IPS DF 4.7 (cell line): ENCODE results near the gene CCR3.
"Not testable (repeated sequence)": the region's sequence is repeated elsewhere in the genome, so short reads cannot be mapped to it uniquely, and the experiment has no call there.

Experiments
- DNase-seq: peaks from one replicate; pipeline ENCODE4 v3.0.0-alpha.2; 2013; ENCODE audit warnings: low spot score; ENCODE audit errors: extremely low read depth

CCR3 gene

GRCh38 chr3:46242120-46242519 lies at the start of gene CCR3:
Gene CCR3, plus strand, starts transcription at chr3:46242460. Its CDS starts 22,699 bp downstream, at chr3:46265159.
- no peak for DNase-seq

DNA sequence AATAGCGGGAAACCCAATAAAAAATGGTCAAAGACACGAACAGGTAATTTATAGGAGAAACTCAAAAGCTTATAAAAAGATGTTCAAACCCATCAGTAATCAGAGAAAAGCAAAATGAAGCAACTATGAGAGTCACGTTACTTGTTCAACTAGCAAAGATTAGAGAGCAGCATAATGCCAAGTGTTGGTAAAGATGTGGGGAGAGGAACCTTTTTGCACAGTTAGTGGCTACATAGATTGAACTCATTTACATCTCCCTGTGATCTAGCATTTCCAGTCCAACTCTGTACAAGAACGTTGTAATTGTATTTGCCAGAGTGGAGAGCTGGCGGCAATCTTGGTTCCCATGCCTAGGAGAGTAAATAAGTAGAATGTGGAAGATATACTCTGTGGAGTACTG lies 49.3 kb upstream of the CCR3 start:
- DNase-seq = no peak

GRCh38 chr3:46193436-46193835 lies 48.8 kb upstream of the CCR3 start:
- no peak for DNase-seq

- DNase-seq = no peak
Measured at GRCh38 chr3:46194868-46195553, 47.2 kb upstream of the CCR3 start.

DNA sequence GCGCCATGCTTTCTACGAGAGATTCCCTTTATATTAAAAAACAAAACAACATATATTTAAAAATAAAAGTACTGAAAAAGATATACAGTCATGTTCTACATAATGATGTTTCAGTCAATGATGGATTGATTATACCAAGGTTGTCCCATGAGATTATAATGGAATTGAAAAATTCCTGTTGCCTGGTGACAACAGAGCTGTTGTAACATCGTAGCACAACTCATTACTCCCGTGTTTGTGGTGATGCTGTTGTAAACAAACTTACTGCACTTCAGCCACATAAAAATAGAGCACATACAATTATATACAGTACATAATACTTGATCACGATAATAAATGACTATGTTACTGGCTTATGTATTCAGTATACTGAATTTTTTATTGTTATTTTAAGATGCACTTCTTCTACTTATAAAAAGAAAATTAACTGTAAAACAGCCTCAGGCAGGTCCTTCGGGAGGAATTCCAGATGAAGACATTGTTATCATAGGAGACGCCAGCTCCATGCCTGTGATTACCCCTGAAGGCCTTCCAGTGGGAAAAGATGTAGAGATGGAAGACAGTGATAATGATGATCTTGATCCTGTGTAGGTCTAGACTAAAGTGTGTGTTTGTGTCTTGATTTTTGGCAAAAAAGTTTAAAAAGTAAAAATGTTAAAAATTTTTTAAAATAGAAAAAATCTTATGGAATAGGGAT lies 45.9 kb upstream of the CCR3 start:
- DNase-seq = no peak

GRCh38 chr3:46200211-46200610 lies 42.0 kb upstream of the CCR3 start:
- DNase-seq = no peak

DNA sequence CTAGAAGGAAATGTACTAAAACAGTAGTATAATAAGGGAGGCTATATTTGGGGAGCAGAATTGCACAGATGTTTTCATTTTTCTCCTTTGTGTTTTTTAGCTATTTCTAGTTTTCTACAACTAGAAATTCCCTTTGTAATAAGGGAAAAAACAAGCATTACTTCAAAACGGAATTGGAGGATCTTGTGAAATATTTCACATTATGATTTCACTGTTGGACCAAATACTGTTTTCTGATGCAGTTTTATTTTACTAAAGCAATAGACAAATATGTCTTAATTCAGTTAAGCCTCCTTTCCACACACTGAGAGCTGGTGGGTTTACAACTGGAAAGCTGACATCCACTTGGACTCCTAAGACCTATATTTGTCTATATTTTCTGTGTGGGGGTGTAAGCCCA lies 41.5 kb upstream of the CCR3 start:
- no peak for DNase-seq

DNA sequence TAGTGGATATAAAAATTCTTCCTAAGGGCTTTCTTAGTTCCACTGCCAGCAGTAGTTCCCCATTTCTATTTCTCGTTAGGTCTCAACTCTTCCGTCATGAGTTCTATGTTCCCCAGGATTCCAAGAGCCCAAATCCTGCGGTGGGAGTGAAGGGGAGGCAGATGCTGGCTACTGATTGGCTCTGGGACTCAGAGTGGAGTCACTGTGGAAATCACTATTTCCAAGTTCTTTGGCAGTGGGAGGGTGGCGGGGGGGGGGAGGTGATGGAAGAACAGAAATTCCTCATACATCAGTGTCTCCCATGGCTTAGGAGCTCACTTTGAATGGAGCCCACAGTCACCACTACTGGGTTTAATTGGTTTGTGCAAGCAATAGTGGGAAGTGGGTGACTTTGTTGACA lies 39.7 kb upstream of the CCR3 start:
- DNase-seq = no peak

DNA sequence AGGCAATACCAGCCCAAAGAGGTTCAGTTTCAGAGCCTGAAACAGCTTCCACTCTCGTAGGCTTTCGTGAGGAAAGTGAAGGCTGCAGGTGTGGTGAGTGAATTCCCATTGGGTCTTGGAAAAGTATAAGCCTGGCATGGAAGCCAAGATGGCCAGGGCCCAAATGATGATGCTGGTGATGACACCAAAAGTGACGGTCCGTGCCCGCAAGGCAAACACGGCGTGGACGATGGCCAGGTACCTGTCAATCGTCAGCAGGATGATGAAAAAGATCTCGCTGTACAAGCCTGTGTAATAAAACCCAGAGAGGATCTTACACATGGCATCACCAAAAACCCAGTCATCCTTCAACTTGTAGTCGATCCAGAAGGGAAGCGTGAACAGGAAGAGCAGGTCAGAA lies 38.6 kb upstream of the CCR3 start:
- DNase-seq = no peak

DNA sequence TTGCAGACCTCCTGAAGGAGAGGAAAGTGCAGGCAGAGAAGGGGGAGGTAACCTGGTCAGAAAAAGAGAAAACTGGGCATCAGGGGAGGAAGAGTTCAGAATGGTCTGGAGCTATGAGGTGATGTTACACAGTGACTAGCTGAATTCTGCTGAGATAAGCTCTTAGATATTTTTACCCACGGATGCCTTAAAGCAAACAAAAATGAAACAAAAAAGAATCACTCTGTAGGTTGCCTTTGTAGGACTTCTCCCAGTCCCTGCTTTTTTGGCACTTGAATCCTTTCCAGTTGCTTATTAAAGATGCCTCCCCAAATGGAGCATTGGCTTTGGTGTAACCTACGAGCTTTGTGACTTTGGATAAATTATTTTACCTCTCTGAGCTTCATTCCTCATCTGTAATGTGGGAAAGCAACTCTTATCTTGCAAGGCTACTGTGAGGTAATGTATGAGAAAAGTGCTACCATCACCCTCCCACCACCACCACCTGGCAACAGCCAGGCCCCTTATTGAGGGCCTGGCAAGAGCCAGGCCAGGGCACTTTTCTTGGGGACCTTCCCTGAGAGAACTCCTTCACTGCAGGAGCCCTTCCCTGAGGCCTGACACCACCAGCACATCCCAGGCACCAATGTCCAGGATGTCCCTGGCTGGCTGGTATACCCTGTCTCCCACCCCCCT lies 36.8 kb upstream of the CCR3 start:
- no peak for DNase-seq

DNA sequence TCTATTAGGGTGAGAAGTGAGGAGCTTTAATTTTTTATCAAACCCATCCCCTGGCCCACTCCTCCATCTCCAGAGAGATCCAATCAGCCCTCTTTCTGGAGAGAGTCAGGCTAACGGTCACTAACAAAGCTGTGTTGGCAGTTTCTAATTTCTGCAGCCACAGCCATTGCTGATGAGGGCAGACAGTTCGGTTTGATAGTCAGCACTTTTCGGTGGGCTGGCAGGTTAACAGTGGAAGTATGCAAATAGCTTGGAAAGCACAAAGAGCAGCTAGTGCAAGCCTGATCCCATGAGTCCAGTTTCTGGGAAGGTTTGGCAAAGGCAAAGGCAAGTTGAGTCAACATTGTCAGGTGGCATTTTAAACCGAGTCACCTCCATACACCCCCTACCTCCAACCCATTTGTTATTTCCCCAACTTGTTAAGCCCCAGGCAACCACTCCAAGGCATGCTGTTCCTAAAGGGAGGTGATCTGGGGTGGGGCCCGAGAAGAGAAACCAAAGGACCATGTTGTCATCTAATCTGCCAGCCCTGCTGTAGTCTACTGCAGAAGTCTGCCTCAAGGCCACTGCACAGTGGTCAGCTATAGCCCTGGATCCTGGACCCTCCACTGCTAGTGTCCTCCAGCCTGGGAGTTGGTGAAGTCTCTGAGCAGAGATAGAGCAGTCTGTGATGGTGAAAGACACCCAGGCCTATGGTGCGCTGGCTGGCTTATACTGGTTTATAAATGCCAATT lies 35.8 kb upstream of the CCR3 start:
- no peak for DNase-seq

- not testable (repeated sequence) for DNase-seq
Measured at GRCh38 chr3:46207514-46207913, 34.7 kb upstream of the CCR3 start.

DNA sequence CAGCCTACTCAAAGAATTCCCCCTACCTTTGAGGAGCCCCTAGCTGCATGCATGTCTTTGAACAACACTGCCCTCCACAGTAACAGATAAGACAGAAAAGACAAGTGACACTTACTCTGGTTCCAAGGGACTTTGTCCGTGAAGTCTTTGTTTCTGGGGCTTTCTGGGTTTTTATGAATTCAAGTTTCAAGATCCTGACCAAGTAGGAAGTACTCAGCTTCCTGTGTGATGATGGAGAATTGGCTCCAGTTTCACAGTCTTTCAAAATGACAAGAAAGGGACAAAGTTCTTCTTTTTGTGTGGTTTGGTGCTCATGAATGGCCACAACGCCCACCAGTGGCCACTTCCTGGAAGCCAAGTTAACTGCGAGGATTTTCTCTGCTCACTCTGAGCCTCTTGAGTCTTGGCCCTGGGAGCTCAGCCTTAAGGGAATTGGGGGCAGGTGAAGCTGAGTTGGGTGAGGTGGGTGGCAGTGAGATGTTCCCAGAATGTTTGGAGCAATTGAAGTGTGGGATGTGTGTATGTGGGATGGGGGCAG lies 34.0 kb upstream of the CCR3 start, which contains the start of gene CCR1:
CCR1 (minus strand) TSS at position 147 of the 538 bp plus-strand sequence. CDS start 4,000 bp downstream, outside the sequence.
- no peak for DNase-seq

DNA sequence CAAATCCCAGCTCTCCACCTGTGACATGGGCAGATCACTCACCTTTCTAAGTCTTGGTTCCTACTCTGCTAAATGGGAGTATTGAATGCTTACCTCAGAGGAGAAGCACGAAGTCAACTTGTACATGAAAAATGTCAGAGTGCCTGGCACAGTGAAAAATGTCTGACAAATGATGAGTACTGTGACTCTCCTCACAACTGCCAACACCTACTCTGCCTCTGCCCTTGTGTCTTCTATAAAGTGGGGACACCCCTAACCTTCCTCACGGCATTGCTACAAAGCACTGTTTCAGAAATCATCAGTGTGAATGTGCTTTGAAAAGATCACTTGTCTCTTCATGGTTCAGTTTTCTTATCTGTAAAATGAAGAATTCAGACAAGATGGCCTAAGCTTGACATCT lies 33.2 kb upstream of the CCR3 start:
- no peak for DNase-seq

DNA sequence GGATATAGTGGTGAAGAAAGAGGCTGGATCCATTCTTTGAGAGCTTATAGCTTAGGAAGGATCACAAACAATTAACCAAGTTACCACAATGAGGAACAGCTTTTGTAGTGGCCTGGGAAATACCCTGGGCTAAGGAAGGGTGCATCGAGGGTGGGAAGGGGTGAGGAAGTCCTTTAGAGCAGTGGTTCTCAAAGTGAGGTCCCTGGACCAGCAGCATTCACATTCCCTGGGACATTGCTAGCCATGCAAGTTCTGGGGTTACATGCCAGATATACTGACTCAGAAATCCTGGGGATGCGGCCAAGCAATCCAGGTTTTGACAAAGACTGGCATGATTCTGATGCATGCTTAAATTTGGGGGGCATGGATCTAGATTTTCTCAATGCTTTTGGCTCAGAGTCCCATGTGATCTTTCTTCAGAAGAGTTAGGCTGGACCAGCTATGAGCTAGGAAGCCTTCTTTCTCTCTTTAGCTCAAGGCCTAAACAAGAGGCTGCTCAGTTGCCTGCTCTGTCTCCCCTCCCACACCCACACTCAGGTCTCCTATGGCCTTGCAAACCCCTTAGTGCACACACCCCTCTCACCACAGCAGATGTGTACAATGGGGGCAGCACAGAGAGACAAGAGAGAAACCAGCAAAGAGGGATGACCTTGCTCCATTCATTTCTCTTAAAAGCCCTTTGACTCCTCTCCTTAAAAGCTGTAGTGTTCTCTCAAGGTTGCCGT lies 32.4 kb upstream of the CCR3 start:
- DNase-seq = no peak

DNA sequence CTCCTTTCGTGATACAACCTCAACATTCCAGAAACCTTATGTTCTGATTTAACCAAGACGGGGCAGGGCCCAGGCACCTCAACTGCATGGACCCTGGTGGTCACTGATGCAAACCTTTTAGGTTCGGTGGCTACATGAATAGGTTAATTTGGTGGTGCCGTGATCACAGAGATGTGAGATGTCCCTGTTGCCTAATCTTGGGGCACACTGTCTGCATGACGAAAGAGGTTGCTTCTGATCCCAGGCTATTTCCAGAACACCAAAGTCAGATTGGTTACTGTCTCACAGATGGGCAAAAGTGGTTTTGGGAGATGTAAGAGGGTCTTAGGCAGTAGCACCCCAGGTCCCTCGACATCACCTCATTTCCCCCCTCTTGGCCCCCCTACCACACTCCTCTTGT lies 30.2 kb upstream of the CCR3 start:
- DNase-seq = no peak

DNA sequence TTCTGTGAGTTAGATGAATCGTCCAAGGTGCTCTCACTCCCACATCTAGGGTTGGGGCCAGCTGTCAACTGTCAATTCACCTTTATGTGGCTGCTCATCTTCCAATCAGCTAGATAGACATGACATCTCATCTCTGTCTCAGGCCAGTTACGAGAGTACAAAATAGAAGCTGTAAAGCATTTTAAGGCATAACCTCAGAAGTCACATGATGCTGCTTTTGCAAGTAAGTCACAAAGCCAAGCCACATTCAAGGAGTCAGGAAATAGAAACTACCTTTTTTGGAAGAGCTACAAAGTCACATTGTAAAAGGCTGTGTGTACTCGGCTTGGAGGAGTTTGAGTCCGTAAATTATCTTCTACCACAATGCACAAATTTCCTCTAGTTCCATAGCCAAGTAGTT lies 29.1 kb upstream of the CCR3 start:
- no peak for DNase-seq

GRCh38 chr3:46214751-46215352 lies 27.4 kb upstream of the CCR3 start:
- no peak for DNase-seq

- no peak for DNase-seq
Measured at GRCh38 chr3:46215810-46216414, 26.3 kb upstream of the CCR3 start.

GRCh38 chr3:46218196-46218709 lies 24.0 kb upstream of the CCR3 start:
- no peak for DNase-seq
